Thoracic aorta (tissue), 2 donors: ENCODE measurements around the gene STAB2. TPM values are rescaled to one million over a fixed set of nuclear protein-coding genes. Genes with fewer than 3 reads are reported as not detected.

Source experiments
- ATAC-seq: fragments of 150-250 bp; one replicate; pipeline ENCODE4 v1.8.0; 2017; ENCODE audit warnings: low read depth; ENCODE audit not compliant: insufficient number of reproducible peaks, low FRiP score
- DNase-seq: peaks from one replicate; pipeline ENCODE4 v3.0.0-alpha.2; 2020; ENCODE audit warnings: low spot score
- H3K27ac ChIP-seq, 2 donors: fragments of 200-600 bp; sonication (generic); 1 replicate in 1 of 2; 2 replicates in 1 of 2; pipeline ENCODE4 v1.5.1; 2016; ENCODE audit warnings: mild to moderate bottlenecking in 2 of 2, moderate library complexity in 2 of 2
- H3K27me3 ChIP-seq: fragments of 200-600 bp; sonication (generic); replicated peaks from 2 replicates; pipeline ENCODE4 v1.6.0; 2016; ENCODE audit warnings: mild to moderate bottlenecking; ENCODE audit not compliant: insufficient read depth
- H3K36me3 ChIP-seq: fragments of 200-600 bp; sonication (generic); one replicate; pipeline ENCODE4 v1.5.1; 2016
- H3K4me1 ChIP-seq, 2 donors: fragments of 200-600 bp; sonication (generic); 1 replicate in 1 of 2; 2 replicates in 1 of 2; pipeline versions ENCODE4 v1.5.1 to v1.6.0; 2016; ENCODE audit warnings: low read depth in 2 of 2, mild to moderate bottlenecking in 1 of 2; ENCODE audit not compliant: control insufficient read depth in 1 of 2
- H3K4me3 ChIP-seq: fragments of 200-600 bp; sonication (generic); 2 replicates; pipeline ENCODE4 v1.5.1; 2016; ENCODE audit warnings: mild to moderate bottlenecking
- H3K9me3 ChIP-seq: fragments of 200-600 bp; sonication (generic); 2 replicates; pipeline ENCODE4 v1.5.1; 2016
- total RNA-seq, 2 donors: library from RNA; depleted of rRNA; stranded (reverse); fragments of >200 nt; gene quantifications; one replicate each; pipeline versions ENCODE4 v1.1.0 to v1.2.3, GENCODE V29; 2016
- TF ChIP-seq, protein P1 (sequence below): fragments of 200-600 bp; sonication (generic); IDR thresholded peaks from one replicate; pipeline ENCODE4 v1.5.1; 2019; ENCODE audit warnings: antibody characterized with exemption

The STAB2 gene
- total RNA-seq, 2 donors from 2014 or later: not detected

DNA sequence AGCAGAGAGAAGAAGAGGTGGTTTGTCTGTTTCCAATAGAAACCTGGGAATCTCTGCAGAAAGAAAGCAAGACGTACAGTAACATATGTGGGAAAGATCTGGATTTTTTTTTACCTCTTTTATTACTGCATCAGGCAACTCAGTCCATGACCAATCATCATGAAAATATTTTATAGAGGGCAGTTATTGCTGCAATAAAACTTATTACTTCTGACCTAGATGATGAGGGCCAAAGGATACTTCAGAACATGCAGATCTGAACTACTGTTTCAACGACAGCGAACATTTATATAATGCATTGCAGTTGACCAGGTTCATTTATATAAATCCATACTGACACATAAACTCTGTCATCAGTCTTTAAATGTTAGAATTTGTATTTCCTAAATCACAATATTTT lies 67.7 kb downstream of the STAB2 start:
- TF ChIP-seq, protein P1, sequence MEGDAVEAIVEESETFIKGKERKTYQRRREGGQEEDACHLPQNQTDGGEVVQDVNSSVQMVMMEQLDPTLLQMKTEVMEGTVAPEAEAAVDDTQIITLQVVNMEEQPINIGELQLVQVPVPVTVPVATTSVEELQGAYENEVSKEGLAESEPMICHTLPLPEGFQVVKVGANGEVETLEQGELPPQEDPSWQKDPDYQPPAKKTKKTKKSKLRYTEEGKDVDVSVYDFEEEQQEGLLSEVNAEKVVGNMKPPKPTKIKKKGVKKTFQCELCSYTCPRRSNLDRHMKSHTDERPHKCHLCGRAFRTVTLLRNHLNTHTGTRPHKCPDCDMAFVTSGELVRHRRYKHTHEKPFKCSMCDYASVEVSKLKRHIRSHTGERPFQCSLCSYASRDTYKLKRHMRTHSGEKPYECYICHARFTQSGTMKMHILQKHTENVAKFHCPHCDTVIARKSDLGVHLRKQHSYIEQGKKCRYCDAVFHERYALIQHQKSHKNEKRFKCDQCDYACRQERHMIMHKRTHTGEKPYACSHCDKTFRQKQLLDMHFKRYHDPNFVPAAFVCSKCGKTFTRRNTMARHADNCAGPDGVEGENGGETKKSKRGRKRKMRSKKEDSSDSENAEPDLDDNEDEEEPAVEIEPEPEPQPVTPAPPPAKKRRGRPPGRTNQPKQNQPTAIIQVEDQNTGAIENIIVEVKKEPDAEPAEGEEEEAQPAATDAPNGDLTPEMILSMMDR: no peak
- H3K4me1 ChIP-seq: no peaks in the 10 kb centered on the region
- H3K27me3 ChIP-seq: no peaks in the 10 kb centered on the region
- no peak overlapping the region for H3K4me3 ChIP-seq
- no peaks in the 10 kb centered on the region for H3K9me3 ChIP-seq
- no peak for ATAC-seq
- no peaks in the 10 kb centered on the region for H3K36me3 ChIP-seq
- DNase-seq: no peak
- no peak overlapping the region for H3K27ac ChIP-seq

DNA sequence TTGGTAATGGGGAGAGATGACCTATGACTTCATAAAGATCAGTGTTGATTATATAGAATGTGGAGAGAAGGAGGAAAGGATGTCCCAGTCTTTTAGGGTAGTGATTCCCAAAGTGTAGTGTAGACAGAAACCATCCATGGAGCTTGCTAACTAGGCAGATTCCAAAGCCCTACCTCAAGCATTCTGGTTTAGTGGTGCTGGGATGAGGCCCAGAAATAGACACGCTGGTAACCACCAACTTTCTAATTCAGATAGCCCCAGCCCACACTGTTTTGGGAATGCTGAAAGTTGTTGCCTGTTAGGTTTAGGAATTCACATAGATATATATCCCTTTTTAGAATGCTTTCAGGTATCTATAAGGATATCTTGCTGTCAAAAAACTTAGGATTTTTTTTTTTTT lies 69.2 kb downstream of the STAB2 start:
- no peak for DNase-seq
- Histone ChIP-seq H3K4me3 (no peak overlapping the region), H3K27ac (no peak overlapping the region), H3K36me3 (no peaks in the 10 kb centered on the region), H3K9me3 (no peaks in the 10 kb centered on the region), H3K4me1 (no peaks in the 10 kb centered on the region), H3K27me3 (no peaks in the 10 kb centered on the region)
- TF ChIP-seq, protein P1: no peak
- no peak for ATAC-seq

DNA sequence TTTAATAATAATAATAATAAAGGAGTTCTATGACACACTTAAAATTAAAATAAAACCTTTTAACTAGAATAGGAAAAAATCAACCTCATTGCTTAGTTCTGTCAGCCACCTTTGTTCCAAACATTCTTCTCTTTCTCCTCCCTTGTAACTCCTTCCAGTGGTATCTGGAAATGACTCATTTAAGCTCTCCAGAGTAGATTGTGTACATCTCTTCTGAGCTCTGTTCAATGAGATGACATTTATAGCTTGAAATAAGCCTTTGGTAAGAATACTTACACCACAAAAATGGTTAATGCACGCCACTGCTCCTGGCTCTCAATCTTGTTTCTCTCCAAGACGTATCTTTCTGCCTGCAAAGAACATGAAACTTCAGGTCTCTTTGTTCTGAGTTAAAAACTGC lies 70.3 kb downstream of the STAB2 start:
- Histone ChIP-seq H3K27me3 (no peaks in the 10 kb centered on the region), H3K4me3 (no peak overlapping the region), H3K27ac (no peak overlapping the region), H3K4me1 (no peaks in the 10 kb centered on the region), H3K36me3 (no peaks in the 10 kb centered on the region), H3K9me3 (no peaks in the 10 kb centered on the region)
- ATAC-seq (no peak), DNase-seq (no peak)
- TF ChIP-seq, protein P1: no peak

DNA sequence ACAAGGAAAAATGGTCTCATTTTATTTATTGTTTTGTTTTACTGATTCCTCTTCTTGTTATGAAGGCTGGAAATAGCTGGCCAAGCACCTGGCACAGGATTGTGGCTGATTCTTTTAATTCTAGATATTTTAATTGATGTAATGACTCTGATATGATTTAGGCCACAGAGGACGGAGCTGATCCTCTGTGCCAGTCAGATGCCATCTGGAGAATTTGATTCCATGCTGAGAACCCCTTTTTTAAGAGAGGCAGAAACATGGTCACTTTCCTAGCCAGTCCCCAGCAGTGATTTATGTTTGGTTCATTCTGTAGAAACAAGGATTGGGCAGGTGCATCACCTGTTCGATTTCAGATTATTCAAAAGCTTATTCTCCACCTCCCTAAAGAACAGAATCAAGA lies 77.6 kb downstream of the STAB2 start:
- no peaks in the 10 kb centered on the region for H3K36me3 ChIP-seq
- H3K4me3 ChIP-seq: no peak overlapping the region
- DNase-seq (no peak), ATAC-seq (no peak)
- no peaks in the 10 kb centered on the region for H3K4me1 ChIP-seq
- TF ChIP-seq, protein P1: no peak
- H3K27ac ChIP-seq: no peak overlapping the region
- H3K27me3 ChIP-seq: no peaks in the 10 kb centered on the region
- H3K9me3 ChIP-seq: no peaks in the 10 kb centered on the region

DNA sequence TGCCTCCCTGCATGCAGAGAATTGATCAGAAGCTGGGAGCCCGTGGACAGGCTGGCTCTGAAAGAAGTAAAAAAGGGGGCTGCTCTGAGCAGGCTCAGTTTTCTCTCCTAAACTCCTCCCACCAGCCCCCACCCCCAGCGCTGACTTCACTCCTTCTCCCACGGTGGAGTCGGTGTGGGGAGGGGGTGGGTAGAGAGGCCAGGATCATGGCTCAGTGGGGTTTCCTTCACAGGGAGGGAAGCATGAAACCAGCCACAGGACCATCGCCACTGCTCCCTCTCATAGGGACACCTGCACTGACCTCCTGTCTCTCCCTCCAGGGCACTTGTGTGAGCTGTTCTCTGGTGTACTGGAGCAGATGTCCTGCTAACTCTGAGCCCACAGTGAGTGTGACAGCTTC lies 78.9 kb downstream of the STAB2 start:
- no peak overlapping the region for H3K4me3 ChIP-seq
- no peaks in the 10 kb centered on the region for H3K4me1 ChIP-seq
- no peaks in the 10 kb centered on the region for H3K27me3 ChIP-seq
- no peak for ATAC-seq
- no peak overlapping the region for H3K27ac ChIP-seq
- no peaks in the 10 kb centered on the region for H3K36me3 ChIP-seq
- TF ChIP-seq, protein P1: no peak
- no peaks in the 10 kb centered on the region for H3K9me3 ChIP-seq
- no peak for DNase-seq
